KMS-11 (cell line): ENCODE measurements around the gene SETBP1.

Experiments used
- H2AFZ ChIP-seq: fragments of 200-600 bp; sonication (generic); 2 replicates; pipeline ENCODE4 v1.6.1; 2016; ENCODE audit warnings: antibody characterized with exemption, mixed run types, low read depth
- H3K27ac ChIP-seq: fragments of 200-600 bp; sonication (generic); 2 replicates; pipeline ENCODE4 v1.6.1; 2016; ENCODE audit warnings: mild to moderate bottlenecking, mixed run types
- H3K27me3 ChIP-seq: fragments of 200-600 bp; sonication (generic); 2 replicates; pipeline ENCODE4 v1.6.1; 2017; ENCODE audit warnings: mild to moderate bottlenecking, low read depth, mixed run types, moderate library complexity; ENCODE audit not compliant: insufficient read depth
- H3K36me3 ChIP-seq: fragments of 200-600 bp; sonication (generic); 2 replicates; pipeline ENCODE4 v1.6.1; 2017; ENCODE audit warnings: mild to moderate bottlenecking, mixed run types; ENCODE audit not compliant: insufficient read depth
- H3K4me1 ChIP-seq: fragments of 200-600 bp; sonication (generic); 2 replicates; pipeline ENCODE4 v1.6.1; 2016; ENCODE audit warnings: mild to moderate bottlenecking, low read depth, mixed run types; ENCODE audit not compliant: poor library complexity, severe bottlenecking
- H3K4me2 ChIP-seq: fragments of 200-600 bp; sonication (generic); 2 replicates; pipeline ENCODE4 v1.7.0; 2016; ENCODE audit warnings: mild to moderate bottlenecking, mixed run types
- H3K4me3 ChIP-seq: fragments of 200-600 bp; sonication (generic); IDR thresholded peaks from 2 replicates; pipeline ENCODE4 v1.6.1; 2017; ENCODE audit warnings: low read depth, low read length, mixed read lengths; ENCODE audit not compliant: insufficient read depth
- H3K79me2 ChIP-seq: fragments of 200-600 bp; sonication (generic); 2 replicates; pipeline ENCODE4 v1.6.1; 2016; ENCODE audit warnings: low read depth, mixed run types; ENCODE audit not compliant: insufficient read depth
- H3K9ac ChIP-seq: fragments of 200-600 bp; sonication (generic); 2 replicates; pipeline ENCODE4 v1.6.1; 2016; ENCODE audit warnings: mild to moderate bottlenecking, mixed run types
- H4K20me1 ChIP-seq: fragments of 200-600 bp; sonication (generic); 2 replicates; pipeline ENCODE4 v1.6.1; 2016; ENCODE audit warnings: mild to moderate bottlenecking, mixed run types; ENCODE audit not compliant: insufficient read depth
- CTCF ChIP-seq: fragments of 200-600 bp; sonication (generic); conservative IDR thresholded peaks from 2 replicates; pipeline ENCODE4 v1.6.1; 2017; ENCODE audit warnings: low read depth, mild to moderate bottlenecking, antibody characterized with exemption, low read length, moderate library complexity, mixed read lengths

The SETBP1 gene

GRCh38 chr18:44935455-44935854, 254.8 kb downstream of the SETBP1 start:
- no peak overlapping the region for H3K27ac ChIP-seq
- H3K79me2 ChIP-seq = peaks cover 10% of the 10 kb centered on the region; the same call in 1 of the 2 replicates
- H3K4me1 ChIP-seq = no peaks in the 10 kb centered on the region
- H2AFZ ChIP-seq = no peak overlapping the region
- no peak for TF ChIP-seq CTCF
- no peak overlapping the region for H3K9ac ChIP-seq
- no peaks in the 10 kb centered on the region for H3K36me3 ChIP-seq
- H4K20me1 ChIP-seq = no peaks in the 10 kb centered on the region
- no peaks in the 10 kb centered on the region for H3K27me3 ChIP-seq
- H3K4me3 ChIP-seq = no peak overlapping the region
- no peak overlapping the region for H3K4me2 ChIP-seq

- H3K4me3 ChIP-seq = no peak overlapping the region
- no peaks in the 10 kb centered on the region for H3K36me3 ChIP-seq
- TF ChIP-seq CTCF = no peak
- H4K20me1 ChIP-seq = no peaks in the 10 kb centered on the region
- H3K27ac ChIP-seq = no peak overlapping the region
- H3K79me2 ChIP-seq = peaks cover 16% of the 10 kb centered on the region; the same call in 1 of the 2 replicates
- no peak overlapping the region for H3K4me2 ChIP-seq
- no peaks in the 10 kb centered on the region for H3K27me3 ChIP-seq
- no peaks in the 10 kb centered on the region for H3K4me1 ChIP-seq
- no peak overlapping the region for H2AFZ ChIP-seq
- H3K9ac ChIP-seq = no peak overlapping the region
These were observed 255.8 kb downstream of the SETBP1 start for GRCh38 chr18:44936485-44936884.

- no peak overlapping the region for H3K9ac ChIP-seq
- peaks cover 25% of the 10 kb centered on the region; the same call in 1 of the 2 replicates for H3K79me2 ChIP-seq
- H3K4me2 ChIP-seq = no peak overlapping the region
- no peaks in the 10 kb centered on the region for H4K20me1 ChIP-seq
- no peaks in the 10 kb centered on the region for H3K4me1 ChIP-seq
- H3K27me3 ChIP-seq = no peaks in the 10 kb centered on the region
- no peak overlapping the region for H2AFZ ChIP-seq
- no peak overlapping the region for H3K27ac ChIP-seq
- TF ChIP-seq CTCF = no peak
- H3K4me3 ChIP-seq = no peak overlapping the region
- no peaks in the 10 kb centered on the region for H3K36me3 ChIP-seq
These were observed 257.5 kb downstream of the SETBP1 start for GRCh38 chr18:44937960-44938719.

- H3K4me3 ChIP-seq = no peak overlapping the region
- H3K9ac ChIP-seq = no peak overlapping the region
- no peak for TF ChIP-seq CTCF
- peaks cover 28% of the 10 kb centered on the region; the same call in 1 of the 2 replicates for H3K79me2 ChIP-seq
- no peak overlapping the region for H2AFZ ChIP-seq
- no peaks in the 10 kb centered on the region for H3K36me3 ChIP-seq
- no peak overlapping the region for H3K27ac ChIP-seq
- no peaks in the 10 kb centered on the region for H4K20me1 ChIP-seq
- no peak overlapping the region for H3K4me2 ChIP-seq
- H3K4me1 ChIP-seq = no peaks in the 10 kb centered on the region
- no peaks in the 10 kb centered on the region for H3K27me3 ChIP-seq
These were observed 258.3 kb downstream of the SETBP1 start for GRCh38 chr18:44938720-44939665.
